GM19023 (cell line): Measurements from ENCODE around the gene NELFE.
"Not testable (repeated sequence)": the region's sequence is repeated elsewhere in the genome, so short reads cannot be mapped to it uniquely, and the experiment has no call there.

Source experiments
- ATAC-seq: cut with Tn5 transposase; IDR thresholded peaks from one replicate; pipeline ENCODE4 v1.9.1; 2021; ENCODE audit warnings: mild to moderate bottlenecking, moderate library complexity; ENCODE audit not compliant: unreplicated experiment

Gene NELFE

GRCh38 chr6:31920811-31921210, 38.0 kb downstream of the NELFE start:
- no peak for ATAC-seq

GRCh38 chr6:31919624-31920303, 39.0 kb downstream of the NELFE start:
- no peak for ATAC-seq

- ATAC-seq = no peak
These were observed 40.6 kb downstream of the NELFE start for GRCh38 chr6:31918069-31918720.

- no peak for ATAC-seq
These were observed 43.0 kb downstream of the NELFE start for GRCh38 chr6:31915756-31916155.

- ATAC-seq = no peak
These were observed 43.4 kb downstream of the NELFE start for GRCh38 chr6:31915351-31915750.

- no peak for ATAC-seq
These were observed 46.8 kb downstream of the NELFE start for GRCh38 chr6:31911826-31912585.

- not testable (repeated sequence) for ATAC-seq
These were observed 49.5 kb downstream of the NELFE start for GRCh38 chr6:31909298-31909697.

GRCh38 chr6:31908791-31909190, 50.0 kb downstream of the NELFE start:
- no peak for ATAC-seq

- ATAC-seq = not testable (repeated sequence)
These were observed 50.5 kb downstream of the NELFE start for GRCh38 chr6:31908255-31908654.

- ATAC-seq = no peak
These were observed 51.5 kb downstream of the NELFE start for GRCh38 chr6:31907158-31907813.

GRCh38 chr6:31906727-31907126, 52.0 kb downstream of the NELFE start:
- ATAC-seq = not testable (repeated sequence)

GRCh38 chr6:31906122-31906521, 52.6 kb downstream of the NELFE start:
- ATAC-seq = no peak

- ATAC-seq = no peak
These were observed 53.7 kb downstream of the NELFE start for GRCh38 chr6:31905041-31905440.

GRCh38 chr6:31903957-31904356, 54.8 kb downstream of the NELFE start:
- no peak for ATAC-seq
